ENCODE measurements around the gene SRSF6. TPM values are rescaled to one million over a fixed set of nuclear protein-coding genes. Genes with fewer than 3 reads are reported as not detected.
A peak's percentile ranks its signal among the peaks of the same experiment; 100 is the strongest.

Gene SRSF6
- total and polyA plus RNA-seq, 10 of the 15 experiments (the other 5 are each of a cell fraction or from before 2014, with no cell fraction given), result 57.2 to 191 (median 108) TPM

- no peak overlapping the region for H3K27ac ChIP-seq (ENCODE audit: control insufficient read depth, insufficient read depth)
- intact Hi-C loops (cut with micrococcal nuclease; ENCODE audit: unreplicated experiment) (no loop called here), in situ Hi-C loops (cut with MboI) (no loop called here)
- CTCF ChIA-PET, result interaction anchor here (1.5 kb wide), 1 partner anchor 14 kb away, joined by 4 read pairs; no protein-coding TSS in a partner anchor
- WGBS (ENCODE audit: insufficient coverage, insufficient replicate concordance, low lambda C conversion rate, missing lambda C conversion rate), result 91% methylated on average over 4 of the region's 4 CpGs
- no peak overlapping the region for H3K4me3 ChIP-seq
- H3K36me3 ChIP-seq (ENCODE audit: control insufficient read depth in 2 of 2, insufficient read depth in 2 of 2, low read length in 1 of 2), result peaks cover 0 to 34% of the 10 kb centered on the region in 2 experiments; a peak in 3 of 4 replicates
- H3K27me3 ChIP-seq (replicated peaks in 1 of 2; ENCODE audit: control insufficient read depth in 2 of 2, insufficient read depth in 2 of 2, low read length in 1 of 2), result no peaks in the 10 kb centered on the region
- ATAC-seq (peak; percentile 2; the same call in 2 of the 3 replicates), FAIRE-seq (no peak), DNase-seq (ENCODE audit: low read depth, low spot score) (no peak)
- H3K9me3 ChIP-seq (replicated peaks; ENCODE audit: control insufficient read depth, insufficient read depth, low read length), result no peaks in the 10 kb centered on the region; the same call in 2 of the 3 replicates
- TF ChIP-seq MXI1 (IDR thresholded peaks at IDR 0.05; ENCODE audit: low read depth, low read length) (no peak), POLR2AphosphoS2 (IDR thresholded peaks at IDR 0.05; ENCODE audit: low read depth, low read length) (0 out of 2 replicates have a peak, but pooled peaks have one; percentile 31), POLR2AphosphoS5 (IDR thresholded peaks at IDR 0.05; ENCODE audit: low read length) (peak; percentile 80), NR2C2 (IDR thresholded peaks at IDR 0.05; ENCODE audit: borderline replicate concordance, control insufficient read depth, insufficient read length, low read depth) (no peak)
- no peak overlapping the region for H3K4me2 ChIP-seq (ENCODE audit: control insufficient read depth, insufficient read depth)
- RAD21 ChIA-PET (ENCODE audit: unreplicated experiment), result interaction anchor here (1.5 kb wide), 1 partner anchor 727 kb away, joined by 3 read pairs; no protein-coding TSS in a partner anchor
- no peak overlapping the region for H2AFZ ChIP-seq (ENCODE audit: control insufficient read depth, low read depth, low read length)
- H3K4me1 ChIP-seq (ENCODE audit: control insufficient read depth, insufficient read depth, low read length), result no peaks in the 10 kb centered on the region
- BruUV-seq (replicated peaks), result no TSS peak
- peaks cover 5% of the 10 kb centered on the region for H4K20me1 ChIP-seq (ENCODE audit: control insufficient read depth, insufficient read depth)
- no peak overlapping the region; the same call in 1 of the 2 replicates for H3K9ac ChIP-seq (ENCODE audit: control insufficient read depth, insufficient read depth, low read length)
- SMC1A ChIA-PET (ENCODE audit: uncharacterized antibody, unreplicated experiment), result no interaction called here
- POLR2A ChIA-PET, result no interaction called here
- H3K79me2 ChIP-seq (ENCODE audit: control insufficient read depth, insufficient read depth, low read length), result peaks cover 27% of the 10 kb centered on the region
These were observed 5.2 kb downstream of the SRSF6 start for GRCh38 chr20:43462660-43463526.
